K562 (cell line): Measurements from ENCODE around the gene CD9. TPM values are rescaled to one million over a fixed set of nuclear protein-coding genes. Genes with fewer than 3 reads are reported as not detected.

Experiments used
- RAD51 ChIP-seq: fragments of 450-650 bp; IDR thresholded peaks from 2 replicates; pipeline ENCODE4 v1.7.1; 2016; ENCODE audit warnings: low read depth, mild to moderate bottlenecking, borderline replicate concordance
- U2AF2 ChIP-seq: fragments of 200-400 bp; formaldehyde crosslinking; optimal IDR thresholded peaks from 2 replicates; pipeline ENCODE3; 2017; ENCODE audit warnings: low read depth, mild to moderate bottlenecking, low read length
- polyA plus RNA-seq, 8 experiments: library from polyadenylated mRNA; depleted of rRNA in 4 of 8; stranded (reverse) in 5 of 8; unstranded in 3 of 8; fragments of >200 nt; fragmentation: Nextera tagmentation in 2 of 8; fragmentation: Illumina TruSeq in 1 of 8; extraction: Ambion mirVana in 2 of 8; extraction: Trizol in 1 of 8; gene quantifications; 2 replicates each; pipeline versions ENCODE4 v1.2.1 to v1.2.3, GENCODE V29; 2011 to 2014; ENCODE audit warnings: inconsistent platforms in 1 of 8, missing spikeins in 1 of 8
- total RNA-seq, 7 experiments: library from RNA; depleted of rRNA in 6 of 7; stranded (reverse); fragments of >200 nt in 6 of 7; fragmentation: Illumina TruSeq in 2 of 7; extraction: Trizol in 2 of 7; gene quantifications; 2 replicates each; pipeline versions ENCODE4 v1.2.1 to v1.2.3, GENCODE V29; 2011 to 2021; ENCODE audit warnings: low replicate concordance in 1 of 7
- TF ChIP-seq, protein P1 (sequence below): fragments of 450-650 bp; IDR thresholded peaks from 2 replicates; pipeline ENCODE4 v1.6.1; 2016; ENCODE audit warnings: mild to moderate bottlenecking, moderate library complexity

CD9 gene
- total and polyA plus RNA-seq, 9 of the 15 experiments (the other 6 are each of a cell fraction or from before 2014, with no cell fraction given): 0.43 to 5.6 (median 0.62) TPM

DNA sequence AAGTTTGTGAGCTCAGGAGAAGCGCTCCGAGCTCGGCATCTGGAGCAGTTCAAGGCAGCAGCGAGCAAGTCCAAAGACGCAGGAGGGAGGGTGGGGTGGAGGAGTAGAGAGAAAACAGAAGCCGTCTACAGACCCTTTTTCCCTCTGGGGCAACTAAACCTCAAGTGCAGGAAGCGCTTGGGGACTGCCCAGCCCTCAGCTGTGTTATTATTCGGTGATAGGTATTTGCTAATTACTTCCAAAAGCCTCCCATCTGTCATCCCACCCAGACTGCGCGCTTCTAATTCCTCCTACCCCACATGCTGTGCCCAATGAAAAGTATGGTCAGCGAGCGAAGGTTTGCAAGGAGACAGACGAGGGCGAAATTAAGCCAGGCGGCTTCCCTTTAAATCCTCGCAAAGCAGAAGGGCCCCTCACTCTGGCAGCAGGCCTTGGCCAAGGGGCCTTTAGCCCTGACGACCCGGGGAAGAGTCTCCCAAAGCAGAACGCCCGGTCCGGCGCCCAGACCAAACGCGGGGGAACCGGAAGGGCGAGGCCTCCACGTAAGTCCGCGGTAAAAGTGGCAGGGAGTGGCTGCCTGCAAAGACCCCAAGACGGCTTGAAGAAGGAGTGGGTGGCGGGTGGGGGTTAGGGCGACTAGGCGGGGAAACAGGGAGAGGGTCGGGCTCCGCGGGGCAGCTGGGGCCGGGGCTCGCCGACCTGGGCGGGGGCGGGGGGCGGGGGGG is 507 bp upstream of the CD9 start (continued):
- TF ChIP-seq, protein P1, sequence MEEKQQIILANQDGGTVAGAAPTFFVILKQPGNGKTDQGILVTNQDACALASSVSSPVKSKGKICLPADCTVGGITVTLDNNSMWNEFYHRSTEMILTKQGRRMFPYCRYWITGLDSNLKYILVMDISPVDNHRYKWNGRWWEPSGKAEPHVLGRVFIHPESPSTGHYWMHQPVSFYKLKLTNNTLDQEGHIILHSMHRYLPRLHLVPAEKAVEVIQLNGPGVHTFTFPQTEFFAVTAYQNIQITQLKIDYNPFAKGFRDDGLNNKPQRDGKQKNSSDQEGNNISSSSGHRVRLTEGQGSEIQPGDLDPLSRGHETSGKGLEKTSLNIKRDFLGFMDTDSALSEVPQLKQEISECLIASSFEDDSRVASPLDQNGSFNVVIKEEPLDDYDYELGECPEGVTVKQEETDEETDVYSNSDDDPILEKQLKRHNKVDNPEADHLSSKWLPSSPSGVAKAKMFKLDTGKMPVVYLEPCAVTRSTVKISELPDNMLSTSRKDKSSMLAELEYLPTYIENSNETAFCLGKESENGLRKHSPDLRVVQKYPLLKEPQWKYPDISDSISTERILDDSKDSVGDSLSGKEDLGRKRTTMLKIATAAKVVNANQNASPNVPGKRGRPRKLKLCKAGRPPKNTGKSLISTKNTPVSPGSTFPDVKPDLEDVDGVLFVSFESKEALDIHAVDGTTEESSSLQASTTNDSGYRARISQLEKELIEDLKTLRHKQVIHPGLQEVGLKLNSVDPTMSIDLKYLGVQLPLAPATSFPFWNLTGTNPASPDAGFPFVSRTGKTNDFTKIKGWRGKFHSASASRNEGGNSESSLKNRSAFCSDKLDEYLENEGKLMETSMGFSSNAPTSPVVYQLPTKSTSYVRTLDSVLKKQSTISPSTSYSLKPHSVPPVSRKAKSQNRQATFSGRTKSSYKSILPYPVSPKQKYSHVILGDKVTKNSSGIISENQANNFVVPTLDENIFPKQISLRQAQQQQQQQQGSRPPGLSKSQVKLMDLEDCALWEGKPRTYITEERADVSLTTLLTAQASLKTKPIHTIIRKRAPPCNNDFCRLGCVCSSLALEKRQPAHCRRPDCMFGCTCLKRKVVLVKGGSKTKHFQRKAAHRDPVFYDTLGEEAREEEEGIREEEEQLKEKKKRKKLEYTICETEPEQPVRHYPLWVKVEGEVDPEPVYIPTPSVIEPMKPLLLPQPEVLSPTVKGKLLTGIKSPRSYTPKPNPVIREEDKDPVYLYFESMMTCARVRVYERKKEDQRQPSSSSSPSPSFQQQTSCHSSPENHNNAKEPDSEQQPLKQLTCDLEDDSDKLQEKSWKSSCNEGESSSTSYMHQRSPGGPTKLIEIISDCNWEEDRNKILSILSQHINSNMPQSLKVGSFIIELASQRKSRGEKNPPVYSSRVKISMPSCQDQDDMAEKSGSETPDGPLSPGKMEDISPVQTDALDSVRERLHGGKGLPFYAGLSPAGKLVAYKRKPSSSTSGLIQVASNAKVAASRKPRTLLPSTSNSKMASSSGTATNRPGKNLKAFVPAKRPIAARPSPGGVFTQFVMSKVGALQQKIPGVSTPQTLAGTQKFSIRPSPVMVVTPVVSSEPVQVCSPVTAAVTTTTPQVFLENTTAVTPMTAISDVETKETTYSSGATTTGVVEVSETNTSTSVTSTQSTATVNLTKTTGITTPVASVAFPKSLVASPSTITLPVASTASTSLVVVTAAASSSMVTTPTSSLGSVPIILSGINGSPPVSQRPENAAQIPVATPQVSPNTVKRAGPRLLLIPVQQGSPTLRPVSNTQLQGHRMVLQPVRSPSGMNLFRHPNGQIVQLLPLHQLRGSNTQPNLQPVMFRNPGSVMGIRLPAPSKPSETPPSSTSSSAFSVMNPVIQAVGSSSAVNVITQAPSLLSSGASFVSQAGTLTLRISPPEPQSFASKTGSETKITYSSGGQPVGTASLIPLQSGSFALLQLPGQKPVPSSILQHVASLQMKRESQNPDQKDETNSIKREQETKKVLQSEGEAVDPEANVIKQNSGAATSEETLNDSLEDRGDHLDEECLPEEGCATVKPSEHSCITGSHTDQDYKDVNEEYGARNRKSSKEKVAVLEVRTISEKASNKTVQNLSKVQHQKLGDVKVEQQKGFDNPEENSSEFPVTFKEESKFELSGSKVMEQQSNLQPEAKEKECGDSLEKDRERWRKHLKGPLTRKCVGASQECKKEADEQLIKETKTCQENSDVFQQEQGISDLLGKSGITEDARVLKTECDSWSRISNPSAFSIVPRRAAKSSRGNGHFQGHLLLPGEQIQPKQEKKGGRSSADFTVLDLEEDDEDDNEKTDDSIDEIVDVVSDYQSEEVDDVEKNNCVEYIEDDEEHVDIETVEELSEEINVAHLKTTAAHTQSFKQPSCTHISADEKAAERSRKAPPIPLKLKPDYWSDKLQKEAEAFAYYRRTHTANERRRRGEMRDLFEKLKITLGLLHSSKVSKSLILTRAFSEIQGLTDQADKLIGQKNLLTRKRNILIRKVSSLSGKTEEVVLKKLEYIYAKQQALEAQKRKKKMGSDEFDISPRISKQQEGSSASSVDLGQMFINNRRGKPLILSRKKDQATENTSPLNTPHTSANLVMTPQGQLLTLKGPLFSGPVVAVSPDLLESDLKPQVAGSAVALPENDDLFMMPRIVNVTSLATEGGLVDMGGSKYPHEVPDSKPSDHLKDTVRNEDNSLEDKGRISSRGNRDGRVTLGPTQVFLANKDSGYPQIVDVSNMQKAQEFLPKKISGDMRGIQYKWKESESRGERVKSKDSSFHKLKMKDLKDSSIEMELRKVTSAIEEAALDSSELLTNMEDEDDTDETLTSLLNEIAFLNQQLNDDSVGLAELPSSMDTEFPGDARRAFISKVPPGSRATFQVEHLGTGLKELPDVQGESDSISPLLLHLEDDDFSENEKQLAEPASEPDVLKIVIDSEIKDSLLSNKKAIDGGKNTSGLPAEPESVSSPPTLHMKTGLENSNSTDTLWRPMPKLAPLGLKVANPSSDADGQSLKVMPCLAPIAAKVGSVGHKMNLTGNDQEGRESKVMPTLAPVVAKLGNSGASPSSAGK: peak; percentile 70
- TF ChIP-seq U2AF2: no peak
- no peak for TF ChIP-seq RAD51
